ENCODE measurements around the gene DLK2. TPM values are rescaled to one million over a fixed set of nuclear protein-coding genes. Genes with fewer than 3 reads are reported as not detected.
A peak's percentile ranks its signal among the peaks of the same experiment; 100 is the strongest.

Gene DLK2
- total RNA-seq (2021) (0.18 to 0.81 TPM (median 0.37 TPM) in 3 replicates), Bru-seq, nascent RNA (not detected)
- long read RNA-seq, experiment 1, result 0 reads
- long read RNA-seq, experiment 2, partial matches to known transcripts, result 0 of 1 reads
- long read RNA-seq, experiment 2, other reads (novel, unspliced or antisense), result 0 of 1 reads
- long read RNA-seq, experiment 3, result 0 reads

- ATAC-seq (peak; percentile 28), DNase-seq (ENCODE audit: low spot score) (peak; percentile 23)
- ChIA-PET POLR2A (interaction anchor here (0.5 to 1.9 kb wide), 3 partner anchors 22 to 169 kb away, joined by 3 to 9 read pairs (median 4); partner anchors contain the start of genes POLR1C, TJAP1 and YIPF3), CTCF (interaction anchor here (0.6 to 5.3 kb wide), 17 partner anchors 8 to 226 kb away, joined by 3 to 65 read pairs (median 4); partner anchors contain the start of genes ABCC10, CRIP3, DNPH1 and LRRC73)
- H3K4me1 Mint-ChIP-seq, result peaks cover 16% of the 10 kb centered on the region
- no peak within 1 kb of the TSS for H3K27ac Mint-ChIP-seq
- H3K36me3 Mint-ChIP-seq, result no peaks in the 10 kb centered on the region
- H3K27me3 Mint-ChIP-seq (ENCODE audit: low read depth), result peaks cover 46% of the 10 kb centered on the region
- H3K4me3 Mint-ChIP-seq, result peak within 1 kb of the TSS; percentile 85
- TF ChIP-seq ZBTB43 (CRISPR knock-in tag; IDR thresholded peaks at IDR 0.05) (no peak), RORB (CRISPR knock-in tag; IDR thresholded peaks at IDR 0.05) (no peak), NFE2L1 (CRISPR knock-in tag; IDR thresholded peaks at IDR 0.05) (0 out of 2 replicates have a peak, but pooled peaks have one; percentile 37)
- no peaks in the 10 kb centered on the region for H3K9me3 Mint-ChIP-seq
Measured at GRCh38 chr6:43455531-43456428, at the start of gene DLK2. Gene DLK2 (minus strand): TSS chr6:43455548. CDS start chr6:43454825, 723 bp downstream.

- ATAC-seq (no peak), DNase-seq (ENCODE audit: low spot score) (no peak)
- H3K27me3 Mint-ChIP-seq (ENCODE audit: low read depth), result peaks cover 16% of the 10 kb centered on the region
- no peak overlapping the region for H3K27ac Mint-ChIP-seq
- POLR2A ChIA-PET, result no interaction called here
- no peaks in the 10 kb centered on the region for H3K4me1 Mint-ChIP-seq
- no peak overlapping the region for H3K4me3 Mint-ChIP-seq
- CTCF ChIA-PET, result no interaction called here
- TF ChIP-seq RELA (CRISPR knock-in tag; IDR thresholded peaks at IDR 0.05; ENCODE audit: borderline replicate concordance) (no peak), MYBL2 (CRISPR knock-in tag; IDR thresholded peaks at IDR 0.05) (no peak), ZSCAN18 (CRISPR knock-in tag; IDR thresholded peaks at IDR 0.05) (no peak), IRF1 (CRISPR knock-in tag; IDR thresholded peaks at IDR 0.05) (no peak), ZNF232 (CRISPR knock-in tag; IDR thresholded peaks at IDR 0.05) (no peak), FOXJ3 (CRISPR knock-in tag; IDR thresholded peaks at IDR 0.05; ENCODE audit: borderline replicate concordance) (no peak), TCF7 (CRISPR knock-in tag; IDR thresholded peaks at IDR 0.05; ENCODE audit: low read depth) (no peak), CREM (CRISPR knock-in tag; IDR thresholded peaks at IDR 0.05) (no peak), SP1 (CRISPR knock-in tag; conservative IDR thresholded peaks at IDR 0.05) (no peak), CREB1 (CRISPR knock-in tag; IDR thresholded peaks at IDR 0.05) (no peak), ZMAT4 (CRISPR knock-in tag; IDR thresholded peaks at IDR 0.05) (no peak), KAT7 (CRISPR knock-in tag; IDR thresholded peaks at IDR 0.05; ENCODE audit: borderline replicate concordance) (no peak), HMGA2 (CRISPR knock-in tag; IDR thresholded peaks at IDR 0.05) (no peak), ZNF219 (CRISPR knock-in tag; IDR thresholded peaks at IDR 0.05; ENCODE audit: borderline replicate concordance) (no peak), OVOL2 (CRISPR knock-in tag; IDR thresholded peaks at IDR 0.05; ENCODE audit: borderline replicate concordance) (no peak), CDX4 (CRISPR knock-in tag; IDR thresholded peaks at IDR 0.05; ENCODE audit: borderline replicate concordance) (no peak), FOXP4 (CRISPR knock-in tag; IDR thresholded peaks at IDR 0.05) (no peak), ATF2 (CRISPR knock-in tag; IDR thresholded peaks at IDR 0.05; ENCODE audit: borderline replicate concordance, low read depth) (no peak), ESRRA (CRISPR knock-in tag; IDR thresholded peaks at IDR 0.05; ENCODE audit: borderline replicate concordance) (no peak)
- peaks cover 47% of the 10 kb centered on the region for H3K36me3 Mint-ChIP-seq
- H3K9me3 Mint-ChIP-seq, result no peaks in the 10 kb centered on the region
Measured at GRCh38 chr6:43503443-43503842, 48.1 kb upstream of the DLK2 start.

All from WTC11 (cell line).